A549 (cell line): ENCODE results near the gene VWA8.

Source experiments
- BHLHE40 ChIP-seq: IDR thresholded peaks from 2 replicates; pipeline ENCODE4 v1.6.1; 2012; ENCODE audit warnings: low read depth, low read length, inconsistent platforms
- EHF ChIP-seq: fragments of 250-450 bp; sonication (Bioruptor Pico); IDR thresholded peaks from 2 replicates; pipeline ENCODE4 v1.5.0; 2020; ENCODE audit warnings: mild to moderate bottlenecking
- HOXA7 ChIP-seq: fragments of 250-450 bp; sonication (Bioruptor Pico); IDR thresholded peaks from 2 replicates; pipeline ENCODE4 v1.5.0; 2020; ENCODE audit warnings: mild to moderate bottlenecking, moderate library complexity
- KDM1A ChIP-seq: fragments of 200-600 bp; sonication (generic); IDR thresholded peaks from 2 replicates; pipeline ENCODE4 v1.6.1; 2016; ENCODE audit warnings: low read depth, mild to moderate bottlenecking
- MAX ChIP-seq: IDR thresholded peaks from 2 replicates; pipeline ENCODE4 v1.6.1; 2012
- POLR2A ChIP-seq: IDR thresholded peaks from 2 replicates; pipeline ENCODE4 v1.6.1; 2012; ENCODE audit warnings: mild to moderate bottlenecking, low read length
- RFX5 ChIP-seq: fragments of 450-650 bp; IDR thresholded peaks from 2 replicates; pipeline ENCODE4 v1.7.1; 2014; ENCODE audit warnings: antibody characterized with exemption, mild to moderate bottlenecking, moderate library complexity
- TF ChIP-seq, protein P1 (sequence below): IDR thresholded peaks from 2 replicates; pipeline ENCODE4 v1.6.1; 2012
- TF ChIP-seq, protein P2 (sequence below): fragments of >200 bp; sonication (Bioruptor Twin); formaldehyde crosslinking; IDR thresholded peaks from 3 replicates; pipeline ENCODE4 v1.5.1; 2016

- no peak for TF ChIP-seq HOXA7 (CRISPR knock-in tag)
- TF ChIP-seq KDM1A, result no peak
- TF ChIP-seq, protein P1, sequence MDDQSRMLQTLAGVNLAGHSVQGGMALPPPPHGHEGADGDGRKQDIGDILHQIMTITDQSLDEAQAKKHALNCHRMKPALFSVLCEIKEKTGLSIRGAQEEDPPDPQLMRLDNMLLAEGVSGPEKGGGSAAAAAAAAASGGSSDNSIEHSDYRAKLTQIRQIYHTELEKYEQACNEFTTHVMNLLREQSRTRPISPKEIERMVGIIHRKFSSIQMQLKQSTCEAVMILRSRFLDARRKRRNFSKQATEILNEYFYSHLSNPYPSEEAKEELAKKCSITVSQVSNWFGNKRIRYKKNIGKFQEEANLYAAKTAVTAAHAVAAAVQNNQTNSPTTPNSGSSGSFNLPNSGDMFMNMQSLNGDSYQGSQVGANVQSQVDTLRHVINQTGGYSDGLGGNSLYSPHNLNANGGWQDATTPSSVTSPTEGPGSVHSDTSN, result no peak
- TF ChIP-seq, protein P2, sequence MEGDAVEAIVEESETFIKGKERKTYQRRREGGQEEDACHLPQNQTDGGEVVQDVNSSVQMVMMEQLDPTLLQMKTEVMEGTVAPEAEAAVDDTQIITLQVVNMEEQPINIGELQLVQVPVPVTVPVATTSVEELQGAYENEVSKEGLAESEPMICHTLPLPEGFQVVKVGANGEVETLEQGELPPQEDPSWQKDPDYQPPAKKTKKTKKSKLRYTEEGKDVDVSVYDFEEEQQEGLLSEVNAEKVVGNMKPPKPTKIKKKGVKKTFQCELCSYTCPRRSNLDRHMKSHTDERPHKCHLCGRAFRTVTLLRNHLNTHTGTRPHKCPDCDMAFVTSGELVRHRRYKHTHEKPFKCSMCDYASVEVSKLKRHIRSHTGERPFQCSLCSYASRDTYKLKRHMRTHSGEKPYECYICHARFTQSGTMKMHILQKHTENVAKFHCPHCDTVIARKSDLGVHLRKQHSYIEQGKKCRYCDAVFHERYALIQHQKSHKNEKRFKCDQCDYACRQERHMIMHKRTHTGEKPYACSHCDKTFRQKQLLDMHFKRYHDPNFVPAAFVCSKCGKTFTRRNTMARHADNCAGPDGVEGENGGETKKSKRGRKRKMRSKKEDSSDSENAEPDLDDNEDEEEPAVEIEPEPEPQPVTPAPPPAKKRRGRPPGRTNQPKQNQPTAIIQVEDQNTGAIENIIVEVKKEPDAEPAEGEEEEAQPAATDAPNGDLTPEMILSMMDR, result no peak
- no peak for TF ChIP-seq POLR2A
- TF ChIP-seq EHF, result no peak
- no peak for TF ChIP-seq RFX5
- no peak for TF ChIP-seq BHLHE40
- TF ChIP-seq MAX, result no peak
Measured at GRCh38 chr13:41610404-41610803, 350.5 kb downstream of the VWA8 start.
